ENCODE results near the gene EP400.

The EP400 gene

GRCh38 chr12:132056951-132057350 is 107.2 kb downstream of the EP400 start:
- no peak for DNase-seq (ENCODE audit: low read depth, low spot score)
- no peak overlapping the region for H3K27ac ChIP-seq

GRCh38 chr12:132057691-132058090 is 107.9 kb downstream of the EP400 start:
- no peak overlapping the region for H3K27ac ChIP-seq
- no peak for DNase-seq (ENCODE audit: low read depth, low spot score)

GRCh38 chr12:132061197-132061596 is 111.5 kb downstream of the EP400 start:
- no peak overlapping the region for H3K27ac ChIP-seq

GRCh38 chr12:132061641-132062430 is 112.1 kb downstream of the EP400 start:
- no peak for DNase-seq (ENCODE audit: low read depth, low spot score)
- H3K27ac ChIP-seq: no peak overlapping the region

More at GRCh38 chr12:132061197-132061596, 111.5 kb downstream of the EP400 start:
- DNase-seq (ENCODE audit: low read depth, low spot score): no peak

- no peak for DNase-seq (ENCODE audit: low read depth, low spot score)
- no peak overlapping the region for H3K27ac ChIP-seq
These were observed 112.7 kb downstream of the EP400 start for GRCh38 chr12:132062481-132062880.

GRCh38 chr12:132063491-132063890 is 113.7 kb downstream of the EP400 start:
- H3K27ac ChIP-seq: no peak overlapping the region

GRCh38 chr12:132064631-132065030 is 114.9 kb downstream of the EP400 start:
- no peak for DNase-seq (ENCODE audit: low read depth, low spot score)
- no peak overlapping the region for H3K27ac ChIP-seq

More at GRCh38 chr12:132063491-132063890, 113.7 kb downstream of the EP400 start:
- DNase-seq (ENCODE audit: low read depth, low spot score): no peak

GRCh38 chr12:132065203-132065602 is 115.5 kb downstream of the EP400 start:
- no peak for DNase-seq (ENCODE audit: low read depth, low spot score)

GRCh38 chr12:132065609-132066344 is 116.0 kb downstream of the EP400 start:
- no peak for DNase-seq (ENCODE audit: low read depth, low spot score)
- H3K27ac ChIP-seq: no peak overlapping the region

More at GRCh38 chr12:132065203-132065602, 115.5 kb downstream of the EP400 start:
- no peak overlapping the region for H3K27ac ChIP-seq

- DNase-seq (ENCODE audit: low read depth, low spot score): no peak
- H3K27ac ChIP-seq: no peak overlapping the region
These were observed 116.6 kb downstream of the EP400 start for GRCh38 chr12:132066345-132066685.

- H3K27ac ChIP-seq: no peak overlapping the region
- no peak for DNase-seq (ENCODE audit: low read depth, low spot score)
These were observed 117.0 kb downstream of the EP400 start for GRCh38 chr12:132066749-132067148.

GRCh38 chr12:132067182-132067581 is 117.4 kb downstream of the EP400 start:
- no peak for DNase-seq (ENCODE audit: low read depth, low spot score)
- no peak overlapping the region for H3K27ac ChIP-seq

- no peak overlapping the region for H3K27ac ChIP-seq
- DNase-seq (ENCODE audit: low read depth, low spot score): no peak
These were observed 118.5 kb downstream of the EP400 start for GRCh38 chr12:132068250-132068649.

- H3K27ac ChIP-seq: no peak overlapping the region
- no peak for DNase-seq (ENCODE audit: low read depth, low spot score)
These were observed 119.7 kb downstream of the EP400 start for GRCh38 chr12:132069336-132069985.

- DNase-seq (ENCODE audit: low read depth, low spot score): no peak
- H3K27ac ChIP-seq: no peak overlapping the region
These were observed 120.6 kb downstream of the EP400 start for GRCh38 chr12:132070298-132070697.

- DNase-seq (ENCODE audit: low read depth, low spot score): no peak
- H3K27ac ChIP-seq: no peak overlapping the region
These were observed 121.5 kb downstream of the EP400 start for GRCh38 chr12:132071040-132071810.

GRCh38 chr12:132071830-132072384 is 122.2 kb downstream of the EP400 start:
- no peak overlapping the region for H3K27ac ChIP-seq
- no peak for DNase-seq (ENCODE audit: low read depth, low spot score)

GRCh38 chr12:132074216-132074615 is 124.5 kb downstream of the EP400 start:
- no peak overlapping the region for H3K27ac ChIP-seq
- DNase-seq (ENCODE audit: low read depth, low spot score): no peak

- H3K27ac ChIP-seq: no peak overlapping the region
- DNase-seq (ENCODE audit: low read depth, low spot score): no peak
These were observed 125.4 kb downstream of the EP400 start for GRCh38 chr12:132075026-132075713.

Measured in epithelial cell of prostate (primary cell).